ENCODE results near the gene PTGES2.
"Not testable (repeated sequence)": the region's sequence is repeated elsewhere in the genome, so short reads cannot be mapped to it uniquely, and the experiment has no call there.

PTGES2 gene

DNA sequence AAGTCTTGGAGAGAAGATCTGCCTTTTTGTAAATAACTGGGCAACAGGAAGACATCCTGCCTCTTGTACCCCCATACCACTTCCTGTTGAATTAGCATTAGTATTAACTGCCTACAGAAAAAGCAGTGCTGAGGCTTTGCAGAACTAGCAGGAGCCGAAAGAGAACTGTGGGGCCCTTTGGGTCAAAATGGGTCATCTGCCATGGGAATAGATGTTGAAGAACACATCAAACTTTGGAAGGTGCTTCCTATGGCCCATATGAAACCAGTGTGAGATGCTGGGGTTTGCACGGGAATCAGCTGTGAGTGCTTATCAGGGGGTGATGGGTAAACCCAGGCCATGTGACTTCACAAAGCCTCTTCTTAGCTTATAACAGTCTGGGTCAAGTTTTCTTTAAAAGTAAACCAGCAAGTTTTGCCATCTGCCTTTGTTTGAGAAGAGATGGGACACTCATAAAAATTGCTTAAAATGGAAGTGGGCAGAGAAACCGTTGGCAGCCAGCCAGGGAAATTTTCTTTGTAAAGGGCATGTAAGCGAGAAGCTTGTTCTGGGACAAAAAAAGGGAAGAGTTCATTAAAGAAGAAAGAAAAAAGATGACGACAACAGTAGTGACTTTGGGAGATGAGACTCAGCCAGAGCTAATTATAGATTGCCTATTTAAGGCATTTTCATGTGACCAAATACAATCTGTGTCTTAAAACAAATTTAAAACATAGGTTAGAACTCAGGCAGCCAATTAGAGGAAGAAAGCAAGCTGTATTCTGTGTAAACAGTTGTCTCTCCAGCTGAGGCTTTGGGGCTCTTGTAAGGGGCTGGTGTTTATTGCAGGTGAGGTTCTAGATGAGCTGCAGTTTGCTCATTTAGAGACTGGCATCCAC lies 55.1 kb downstream of the PTGES2 start:
- TF ChIP-seq, protein P1, sequence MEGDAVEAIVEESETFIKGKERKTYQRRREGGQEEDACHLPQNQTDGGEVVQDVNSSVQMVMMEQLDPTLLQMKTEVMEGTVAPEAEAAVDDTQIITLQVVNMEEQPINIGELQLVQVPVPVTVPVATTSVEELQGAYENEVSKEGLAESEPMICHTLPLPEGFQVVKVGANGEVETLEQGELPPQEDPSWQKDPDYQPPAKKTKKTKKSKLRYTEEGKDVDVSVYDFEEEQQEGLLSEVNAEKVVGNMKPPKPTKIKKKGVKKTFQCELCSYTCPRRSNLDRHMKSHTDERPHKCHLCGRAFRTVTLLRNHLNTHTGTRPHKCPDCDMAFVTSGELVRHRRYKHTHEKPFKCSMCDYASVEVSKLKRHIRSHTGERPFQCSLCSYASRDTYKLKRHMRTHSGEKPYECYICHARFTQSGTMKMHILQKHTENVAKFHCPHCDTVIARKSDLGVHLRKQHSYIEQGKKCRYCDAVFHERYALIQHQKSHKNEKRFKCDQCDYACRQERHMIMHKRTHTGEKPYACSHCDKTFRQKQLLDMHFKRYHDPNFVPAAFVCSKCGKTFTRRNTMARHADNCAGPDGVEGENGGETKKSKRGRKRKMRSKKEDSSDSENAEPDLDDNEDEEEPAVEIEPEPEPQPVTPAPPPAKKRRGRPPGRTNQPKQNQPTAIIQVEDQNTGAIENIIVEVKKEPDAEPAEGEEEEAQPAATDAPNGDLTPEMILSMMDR (IDR thresholded peaks at IDR 0.05; ENCODE audit: extremely low read depth, missing control alignments), result no peak
- peak; percentile 53 for DNase-seq (ENCODE audit: low spot score)

DNA sequence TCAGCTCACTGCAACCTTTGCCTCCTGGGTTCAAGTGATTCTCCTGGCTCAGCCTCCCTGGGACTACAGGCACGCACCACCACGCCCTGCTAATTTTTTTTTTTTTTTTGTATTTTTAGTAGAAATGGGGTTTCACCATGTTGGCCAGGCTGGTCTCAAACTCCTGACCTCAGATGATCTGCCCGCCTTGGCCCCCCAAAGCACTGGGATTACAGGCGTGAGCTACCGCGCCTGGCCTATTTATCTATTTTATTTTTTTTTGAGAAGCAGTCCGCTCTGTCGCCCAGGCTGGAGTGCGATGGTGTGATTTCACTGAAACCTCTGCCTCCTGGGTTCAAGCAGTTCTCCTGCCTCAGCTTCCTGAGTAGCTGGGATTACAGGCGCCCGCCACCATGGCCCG lies 56.1 kb downstream of the PTGES2 start:
- DNase-seq (ENCODE audit: low spot score), result not testable (repeated sequence)

DNA sequence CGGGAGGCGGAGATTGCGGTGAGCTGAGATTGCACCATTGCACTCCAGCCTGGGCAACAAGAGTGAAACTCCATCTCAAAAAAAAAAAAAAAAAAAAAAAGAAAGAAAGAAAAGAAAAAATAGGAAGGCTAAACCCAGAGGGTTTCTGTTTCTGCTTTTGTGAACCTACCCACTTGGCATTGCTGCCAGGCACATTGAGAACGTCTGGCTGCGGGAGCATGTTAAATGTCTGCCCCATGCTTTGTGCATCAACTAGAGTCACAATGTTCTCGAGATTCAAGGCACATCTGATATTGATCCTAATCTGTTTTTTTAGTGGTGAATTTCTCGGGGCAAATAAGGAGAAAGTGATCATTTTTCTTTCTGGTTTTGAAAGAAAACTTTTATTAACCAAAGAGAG lies 56.7 kb downstream of the PTGES2 start:
- no peak for DNase-seq (ENCODE audit: low spot score)
- TF ChIP-seq, protein P1 (IDR thresholded peaks at IDR 0.05; ENCODE audit: extremely low read depth, missing control alignments), result no peak
